IMR-90 (cell line): ENCODE data around the gene TMEM205. TPM values are rescaled to one million over a fixed set of nuclear protein-coding genes. Genes with fewer than 3 reads are reported as not detected.

ENCODE experiments used
- ATAC-seq: fragments of 200-7000 bp; cut with Tn5 transposase; 2 replicates; pipeline ENCODE4 v1.9.1; 2020; ENCODE audit warnings: low read depth, mild to moderate bottlenecking, moderate library complexity
- BruUV-seq: library from RNA; stranded (reverse); fragments of 400-500 nt; replicated peaks from 2 replicates; lab custom pipeline; 2021; lab: Mats Ljungman, UMichigan
- CTCF ChIA-PET: fragments of 300-600 bp; formaldehyde crosslinking; extraction: SDS; loops from one replicate; lab custom pipeline; 2021; ENCODE audit warnings: antibody characterized with exemption; lab: Yijun Ruan, JAX
- POLR2A ChIA-PET: fragments of 300-600 bp; sonication (Branson Sonifier 250); formaldehyde crosslinking; loops from one replicate; lab custom pipeline; 2022; ENCODE audit warnings: antibody characterized with exemption; ENCODE audit not compliant: unreplicated experiment; lab: Charles Lee
- DNase-seq: peaks from one replicate; pipeline ENCODE4 v3.0.0; 2013
- H2AFZ ChIP-seq: replicated peaks from 2 replicates; pipeline ENCODE3; 2013; ENCODE audit warnings: low read length, mild to moderate bottlenecking; ENCODE audit not compliant: poor library complexity
- H2AK5ac ChIP-seq: 2 replicates; pipeline ENCODE4 v1.6.1; 2013; ENCODE audit warnings: low read depth, low read length, inconsistent platforms
- H2AK9ac ChIP-seq: replicated peaks from 2 replicates; pipeline ENCODE3; 2013; ENCODE audit warnings: mild to moderate bottlenecking, low read depth, low read length, moderate library complexity; ENCODE audit not compliant: poor library complexity
- H2BK120ac ChIP-seq: 2 replicates; pipeline ENCODE4 v1.6.1; 2013; ENCODE audit warnings: low read depth, low read length, inconsistent platforms
- H2BK15ac ChIP-seq: 3 replicates; pipeline ENCODE4 v1.6.1; 2013; ENCODE audit warnings: low read depth, low read length, inconsistent platforms
- H2BK20ac ChIP-seq: 2 replicates; pipeline ENCODE4 v1.6.1; 2013; ENCODE audit warnings: low read depth, mild to moderate bottlenecking, inconsistent platforms, low read length, moderate library complexity
- H2BK5ac ChIP-seq: 2 replicates; pipeline ENCODE4 v1.6.1; 2013; ENCODE audit warnings: mild to moderate bottlenecking, low read depth, low read length, inconsistent platforms; ENCODE audit not compliant: poor library complexity, severe bottlenecking
- H3K14ac ChIP-seq: replicated peaks from 2 replicates; pipeline ENCODE4 v1.6.1; 2013; ENCODE audit warnings: low read depth, low read length, inconsistent platforms
- H3K18ac ChIP-seq: 2 replicates; pipeline ENCODE4 v1.6.1; 2013; ENCODE audit warnings: low read depth, low read length, control low read depth
- H3K23ac ChIP-seq: 2 replicates; pipeline ENCODE4 v1.6.1; 2013; ENCODE audit warnings: low read depth, low read length, inconsistent platforms
- H3K27ac ChIP-seq: 2 replicates; pipeline ENCODE4 v1.5.1; 2013; ENCODE audit warnings: mild to moderate bottlenecking, control low read depth, low read length; ENCODE audit not compliant: insufficient read depth
- H3K27me3 ChIP-seq: 2 replicates; pipeline ENCODE4 v1.6.1; 2013; ENCODE audit warnings: low read length; ENCODE audit not compliant: control insufficient read depth, insufficient read depth
- H3K36me3 ChIP-seq: 2 replicates; pipeline ENCODE4 v1.6.1; 2013; ENCODE audit warnings: low read length, mixed read lengths; ENCODE audit not compliant: control insufficient read depth, insufficient read depth
- H3K4ac ChIP-seq: 2 replicates; pipeline ENCODE4 v1.6.1; 2013; ENCODE audit warnings: low read depth, low read length, inconsistent platforms
- H3K4me1 ChIP-seq: 2 replicates; pipeline ENCODE4 v1.6.1; 2013; ENCODE audit warnings: low read length, mixed read lengths; ENCODE audit not compliant: control insufficient read depth, insufficient read depth
- H3K4me2 ChIP-seq: 2 replicates; pipeline ENCODE4 v1.6.1; 2013; ENCODE audit warnings: low read depth, mild to moderate bottlenecking, control low read depth, low read length, moderate library complexity
- H3K4me3 ChIP-seq: 2 replicates; pipeline ENCODE4 v1.5.1; 2013; ENCODE audit warnings: low read depth, mild to moderate bottlenecking, control low read depth, low read length, moderate library complexity; ENCODE audit not compliant: insufficient read depth
- H3K56ac ChIP-seq: 2 replicates; pipeline ENCODE4 v1.6.1; 2013; ENCODE audit warnings: low read length, inconsistent platforms; ENCODE audit not compliant: insufficient read depth; ENCODE audit errors: extremely low read depth
- H3K79me1 ChIP-seq, 2 experiments: 2 replicates each; pipeline ENCODE4 v1.6.1; 2013; ENCODE audit warnings: low read length in 2 of 2, inconsistent platforms in 1 of 2, low read depth in 1 of 2
- H3K9ac ChIP-seq: 2 replicates; pipeline ENCODE4 v1.6.1; 2013; ENCODE audit warnings: low read depth, low read length, control low read depth
- H3K9me1 ChIP-seq: 2 replicates; pipeline ENCODE4 v1.6.1; 2013; ENCODE audit warnings: low read length, inconsistent platforms; ENCODE audit not compliant: insufficient read depth
- H3K9me3 ChIP-seq: 2 replicates; pipeline ENCODE4 v1.6.1; 2013; ENCODE audit warnings: low read length; ENCODE audit not compliant: control insufficient read depth, insufficient read depth
- H4K20me1 ChIP-seq: 2 replicates; pipeline ENCODE4 v1.6.1; 2013; ENCODE audit warnings: low read length, inconsistent platforms; ENCODE audit not compliant: insufficient read depth
- H4K5ac ChIP-seq: 2 replicates; pipeline ENCODE4 v1.6.1; 2013; ENCODE audit warnings: mild to moderate bottlenecking, low read depth, low read length, control low read depth
- H4K8ac ChIP-seq, 2 experiments: 2 replicates each; pipeline ENCODE4 v1.6.1; 2013; ENCODE audit warnings: low read depth in 2 of 2, low read length in 2 of 2, control low read depth in 1 of 2, inconsistent platforms in 1 of 2
- H4K91ac ChIP-seq: 2 replicates; pipeline ENCODE4 v1.6.1; 2013; ENCODE audit warnings: low read depth, low read length, inconsistent platforms; ENCODE audit not compliant: insufficient read depth
- CHD1 ChIP-seq: IDR thresholded peaks from 2 replicates; pipeline ENCODE4 v1.6.1; 2012; ENCODE audit warnings: low read depth, low read length, improper control_type of control experiment
- MAFK ChIP-seq: IDR thresholded peaks from 2 replicates; pipeline ENCODE4 v1.6.1; 2012; ENCODE audit warnings: low read depth, low read length, improper control_type of control experiment
- MAZ ChIP-seq: IDR thresholded peaks from 2 replicates; pipeline ENCODE4 v1.6.1; 2012; ENCODE audit warnings: low read depth, mild to moderate bottlenecking, low read length, improper control_type of control experiment, moderate library complexity, borderline replicate concordance
- MXI1 ChIP-seq: IDR thresholded peaks from 2 replicates; pipeline ENCODE4 v1.6.1; 2012; ENCODE audit warnings: low read depth, mild to moderate bottlenecking, low read length, moderate library complexity, borderline replicate concordance
- NFE2L2 ChIP-seq: fragments of 150-350 bp; IDR thresholded peaks from 2 replicates; pipeline ENCODE4 v1.6.1; 2016; ENCODE audit warnings: low read depth, mild to moderate bottlenecking, low read length
- POLR2A ChIP-seq: IDR thresholded peaks from 2 replicates; pipeline ENCODE4 v1.6.1; 2012; ENCODE audit warnings: mild to moderate bottlenecking, low read depth, low read length
- RCOR1 ChIP-seq: IDR thresholded peaks from 2 replicates; pipeline ENCODE4 v1.6.1; 2012; ENCODE audit warnings: mild to moderate bottlenecking, low read length, improper control_type of control experiment; ENCODE audit not compliant: insufficient replicate concordance
- RFX5 ChIP-seq: IDR thresholded peaks from 2 replicates; pipeline ENCODE4 v1.8.0; 2012; ENCODE audit warnings: low read depth, mild to moderate bottlenecking, low read length, moderate library complexity
- SMC3 ChIP-seq: fragments of 150-350 bp; IDR thresholded peaks from 2 replicates; pipeline ENCODE4 v1.6.1; 2016; ENCODE audit warnings: low read depth, mild to moderate bottlenecking, antibody characterized with exemption, low read length, moderate library complexity
- USF2 ChIP-seq: fragments of 150-350 bp; IDR thresholded peaks from 2 replicates; pipeline ENCODE4 v1.6.1; 2017; ENCODE audit warnings: mild to moderate bottlenecking, antibody characterized with exemption, low read length, low read depth
- WGBS, 2 experiments: methylation state at CpG; one replicate each; pipeline versions ENCODE4 v1.1.5 to v1.1.7; 2013; ENCODE audit warnings: missing lambda C conversion rate in 2 of 2; ENCODE audit not compliant: insufficient read length in 1 of 2; ENCODE audit errors: extremely low coverage in 2 of 2; 5-methylcytosine and 5-hydroxymethylcytosine counted together
- dilution Hi-C: fragments of 300-500 bp; cut with HindIII; formaldehyde crosslinking; loops from one replicate; pipeline ENCODE4 v1.14.3; 2018; ENCODE audit warnings: low sequenced_read_pairs; ENCODE audit not compliant: unreplicated experiment
- in situ Hi-C: fragments of 300-500 bp; cut with MboI; formaldehyde crosslinking; loops from 3 replicates; pipeline ENCODE4 v1.14.3; 2019; ENCODE audit warnings: low sequenced_read_pairs, inconsistent platforms, mixed read lengths
- intact Hi-C: fragments of 100-400 bp; cut with micrococcal nuclease; formaldehyde crosslinking; loops from 2 replicates; pipeline ENCODE4 v1.10.0; 2022
- polyA plus RNA-seq, 3 experiments: library from polyadenylated mRNA; depleted of rRNA; stranded (reverse); fragments of >200 nt; gene quantifications; 2 replicates each; pipeline ENCODE4 v1.2.3, GENCODE V29; 2012; ENCODE audit warnings: low replicate concordance in 1 of 3
- total RNA-seq: library from RNA; depleted of rRNA; stranded (reverse); fragments of >200 nt; gene quantifications from 2 replicates; pipeline ENCODE4 v1.2.3, GENCODE V29; 2012
- TF ChIP-seq, protein P1 (sequence below): fragments of 150-350 bp; IDR thresholded peaks from 2 replicates; pipeline ENCODE4 v1.6.1; 2016; ENCODE audit warnings: low read depth, mild to moderate bottlenecking, low read length, moderate library complexity, borderline replicate concordance
- TF ChIP-seq, protein P2 (sequence below): conservative IDR thresholded peaks from 2 replicates; pipeline ENCODE4 v1.5.1; 2012; ENCODE audit warnings: mild to moderate bottlenecking, low read depth, low read length, improper control_type of control experiment

The TMEM205 gene
- total and polyA plus RNA-seq, 2 of the 4 experiments (the other 2 are of a cell fraction): 110 to 136 TPM

- Histone ChIP-seq H3K27ac (no peak overlapping the region), H4K20me1 (peaks cover 9% of the 10 kb centered on the region; the same call in 1 of the 2 replicates), H3K18ac (no peak overlapping the region), H2BK20ac (no peak overlapping the region), H3K56ac (no peak overlapping the region), H3K4ac (no peak overlapping the region), H3K79me1 (peaks cover 10 to 38% of the 10 kb centered on the region in 2 experiments; a peak in 3 of 4 replicates), H2AK5ac (no peak overlapping the region), H3K9me3 (no peaks in the 10 kb centered on the region), H3K4me2 (no peak overlapping the region), H3K14ac (no peak overlapping the region), H4K5ac (no peak overlapping the region), H2BK120ac (no peak overlapping the region), H3K9me1 (peaks cover 10% of the 10 kb centered on the region), H2AFZ (no peak overlapping the region), H4K8ac (no peak overlapping the region), H3K23ac (no peak overlapping the region), H3K36me3 (0 out of 2 replicates have a peak, but pooled peaks cover 1% of the 10 kb centered on the region), H3K4me1 (peaks cover 16% of the 10 kb centered on the region), H3K4me3 (no peak overlapping the region), H2BK5ac (no peak overlapping the region), H2AK9ac (no peak overlapping the region), H4K91ac (no peak overlapping the region), H3K9ac (no peak overlapping the region), H3K27me3 (no peaks in the 10 kb centered on the region), H2BK15ac (no peak overlapping the region)
- WGBS, 2 experiments: no CpG with 5 or more reads among the region's 3 CpGs
- in situ Hi-C loops: no loop called here
- dilution Hi-C loops: no loop called here
- BruUV-seq: no TSS peak
- intact Hi-C loops: no loop called here
- no peak for TF ChIP-seq RFX5
- TF ChIP-seq USF2: no peak
- no peak for TF ChIP-seq NFE2L2
- TF ChIP-seq MXI1: no peak
- TF ChIP-seq MAZ: no peak
- TF ChIP-seq POLR2A: no peak
- TF ChIP-seq RCOR1: no peak
- no peak for TF ChIP-seq MAFK
- TF ChIP-seq, protein P1, sequence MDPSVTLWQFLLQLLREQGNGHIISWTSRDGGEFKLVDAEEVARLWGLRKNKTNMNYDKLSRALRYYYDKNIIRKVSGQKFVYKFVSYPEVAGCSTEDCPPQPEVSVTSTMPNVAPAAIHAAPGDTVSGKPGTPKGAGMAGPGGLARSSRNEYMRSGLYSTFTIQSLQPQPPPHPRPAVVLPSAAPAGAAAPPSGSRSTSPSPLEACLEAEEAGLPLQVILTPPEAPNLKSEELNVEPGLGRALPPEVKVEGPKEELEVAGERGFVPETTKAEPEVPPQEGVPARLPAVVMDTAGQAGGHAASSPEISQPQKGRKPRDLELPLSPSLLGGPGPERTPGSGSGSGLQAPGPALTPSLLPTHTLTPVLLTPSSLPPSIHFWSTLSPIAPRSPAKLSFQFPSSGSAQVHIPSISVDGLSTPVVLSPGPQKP: no peak
- TF ChIP-seq, protein P2, sequence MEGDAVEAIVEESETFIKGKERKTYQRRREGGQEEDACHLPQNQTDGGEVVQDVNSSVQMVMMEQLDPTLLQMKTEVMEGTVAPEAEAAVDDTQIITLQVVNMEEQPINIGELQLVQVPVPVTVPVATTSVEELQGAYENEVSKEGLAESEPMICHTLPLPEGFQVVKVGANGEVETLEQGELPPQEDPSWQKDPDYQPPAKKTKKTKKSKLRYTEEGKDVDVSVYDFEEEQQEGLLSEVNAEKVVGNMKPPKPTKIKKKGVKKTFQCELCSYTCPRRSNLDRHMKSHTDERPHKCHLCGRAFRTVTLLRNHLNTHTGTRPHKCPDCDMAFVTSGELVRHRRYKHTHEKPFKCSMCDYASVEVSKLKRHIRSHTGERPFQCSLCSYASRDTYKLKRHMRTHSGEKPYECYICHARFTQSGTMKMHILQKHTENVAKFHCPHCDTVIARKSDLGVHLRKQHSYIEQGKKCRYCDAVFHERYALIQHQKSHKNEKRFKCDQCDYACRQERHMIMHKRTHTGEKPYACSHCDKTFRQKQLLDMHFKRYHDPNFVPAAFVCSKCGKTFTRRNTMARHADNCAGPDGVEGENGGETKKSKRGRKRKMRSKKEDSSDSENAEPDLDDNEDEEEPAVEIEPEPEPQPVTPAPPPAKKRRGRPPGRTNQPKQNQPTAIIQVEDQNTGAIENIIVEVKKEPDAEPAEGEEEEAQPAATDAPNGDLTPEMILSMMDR: no peak
- TF ChIP-seq SMC3: no peak
- TF ChIP-seq CHD1: no peak
- ATAC-seq (no peak), DNase-seq (no peak)
- POLR2A ChIA-PET: no interaction called here
- CTCF ChIA-PET: no interaction called here
These were observed 3.6 kb downstream of the TMEM205 start for GRCh38 chr19:11342429-11342828.
